Transverse colon (tissue), 4 donors: ENCODE data around the gene SLC43A3.

Source experiments
- CTCF ChIP-seq, 5 experiments: fragments of 200-600 bp in 3 of 5; fragments of 450-650 bp in 2 of 5; sonication (generic) in 3 of 5; IDR thresholded peaks; 1 replicate in 2 of 5; 2 replicates in 3 of 5; pipeline ENCODE4 v1.5.1; 2016 to 2017; ENCODE audit warnings: antibody characterized with exemption in 5 of 5, inconsistent platforms in 3 of 5, mild to moderate bottlenecking in 2 of 5, moderate library complexity in 1 of 5
- EP300 ChIP-seq: sonication (generic); formaldehyde crosslinking; IDR thresholded peaks from one replicate; pipeline ENCODE4 v1.6.1; 2017; ENCODE audit warnings: antibody characterized with exemption, low read depth
- POLR2AphosphoS5 ChIP-seq, 3 donors: sonication (generic); formaldehyde crosslinking; IDR thresholded peaks; one replicate each; pipeline ENCODE4 v1.6.1; 2016; ENCODE audit warnings: antibody characterized with exemption in 3 of 3

GRCh38 chr11:57403802-57404147 lies 23.1 kb downstream of the SLC43A3 start:
- TF ChIP-seq CTCF (IDR thresholded peaks at IDR 0.05) (no peak), EP300 (no peak), POLR2AphosphoS5 (IDR thresholded peaks at IDR 0.05) (no peak)
